Neural cell (in vitro differentiated cells): ENCODE measurements around the gene POMT1. TPM values are rescaled to one million over a fixed set of nuclear protein-coding genes. Genes with fewer than 3 reads are reported as not detected.

Experiments used
- H2AFZ ChIP-seq: fragments of 200-600, 300-800 bp; sonication (generic), shearing (Covaris generic); 2 replicates; pipeline ENCODE4 v1.6.0; 2014; ENCODE audit warnings: low read depth, mild to moderate bottlenecking, antibody characterized with exemption, low read length, moderate library complexity
- H3F3A ChIP-seq: fragments of 200-600 bp; shearing (Covaris generic); 2 replicates; pipeline ENCODE4 v1.6.1; 2016; ENCODE audit warnings: mild to moderate bottlenecking, moderate library complexity, mixed read lengths, antibody characterized with exemption, low read length; ENCODE audit not compliant: insufficient read depth, poor library complexity, severe bottlenecking
- H3K27ac ChIP-seq: fragments of 200-600, 300-800 bp; sonication (generic), shearing (Covaris generic); 2 replicates; pipeline ENCODE4 v1.5.1; 2014; ENCODE audit warnings: mild to moderate bottlenecking, low read length, moderate library complexity
- H3K27me3 ChIP-seq: fragments of 300-800, 200-600 bp; sonication (generic), shearing (Covaris generic); 2 replicates; pipeline ENCODE4 v1.6.0; 2014; ENCODE audit warnings: mild to moderate bottlenecking, low read depth, low read length, moderate library complexity; ENCODE audit not compliant: insufficient read depth
- H3K36me3 ChIP-seq: fragments of 300-800, 200-600 bp; sonication (generic), shearing (Covaris generic); 2 replicates; pipeline ENCODE4 v1.5.1; 2014; ENCODE audit warnings: mild to moderate bottlenecking, antibody characterized with exemption, low read length, moderate library complexity; ENCODE audit not compliant: insufficient read depth
- H3K4me2 ChIP-seq: fragments of 300-800, 200-600 bp; sonication (generic), shearing (Covaris generic); 2 replicates; pipeline ENCODE4 v1.6.0; 2014; ENCODE audit warnings: mild to moderate bottlenecking, low read length
- H3K4me3 ChIP-seq: fragments of 300-800, 200-600 bp; sonication (generic), shearing (Covaris generic); 2 replicates; pipeline ENCODE4 v1.5.1; 2014; ENCODE audit warnings: mild to moderate bottlenecking, low read length, moderate library complexity
- H3K79me2 ChIP-seq: fragments of 200-600 bp; shearing (Covaris generic); replicated peaks from 2 replicates; pipeline ENCODE4 v1.6.0; 2014; ENCODE audit warnings: mild to moderate bottlenecking, low read length, moderate library complexity; ENCODE audit not compliant: insufficient read depth
- H3K9ac ChIP-seq: fragments of 300-800, 200-600 bp; sonication (generic), shearing (Covaris generic); 2 replicates; pipeline ENCODE4 v1.6.1; 2016; ENCODE audit warnings: mild to moderate bottlenecking, low read length, mixed read lengths
- H3K9me2 ChIP-seq: fragments of 200-600 bp; shearing (Covaris generic); 2 replicates; pipeline ENCODE4 v1.6.1; 2016; ENCODE audit warnings: mild to moderate bottlenecking, low read length, mixed read lengths; ENCODE audit not compliant: insufficient read depth
- H3K9me3 ChIP-seq: fragments of 200-600, 300-800 bp; sonication (generic), shearing (Covaris generic); 2 replicates; pipeline ENCODE4 v1.6.1; 2016; ENCODE audit warnings: mild to moderate bottlenecking, mixed run types, low read length, moderate library complexity, mixed read lengths
- H4K20me1 ChIP-seq: fragments of 200-600 bp; shearing (Covaris generic); 2 replicates; pipeline ENCODE4 v1.6.1; 2016; ENCODE audit warnings: mild to moderate bottlenecking, mixed run types; ENCODE audit not compliant: insufficient read depth
- CTCF ChIP-seq: fragments of 450-650 bp; IDR thresholded peaks from 2 replicates; pipeline ENCODE4 v1.5.1; 2014; ENCODE audit warnings: antibody characterized with exemption, mild to moderate bottlenecking, moderate library complexity; ENCODE audit not compliant: poor library complexity, severe bottlenecking
- EP300 ChIP-seq: fragments of 450-650 bp; conservative IDR thresholded peaks from 2 replicates; pipeline ENCODE4 v1.6.1; 2014; ENCODE audit warnings: antibody characterized with exemption, mild to moderate bottlenecking, moderate library complexity; ENCODE audit not compliant: poor library complexity, severe bottlenecking
- EZH2 ChIP-seq: fragments of 200-600, 300-800 bp; shearing (Covaris generic), sonication (generic); IDR thresholded peaks from 2 replicates; pipeline ENCODE4 v1.6.1; 2014; ENCODE audit warnings: antibody characterized with exemption, low read length, borderline replicate concordance, mild to moderate bottlenecking; ENCODE audit not compliant: insufficient read depth, poor library complexity, severe bottlenecking
- MXI1 ChIP-seq: fragments of 450-650 bp; conservative IDR thresholded peaks from 2 replicates; pipeline ENCODE4 v1.6.1; 2014; ENCODE audit warnings: antibody characterized with exemption, mild to moderate bottlenecking; ENCODE audit not compliant: poor library complexity, severe bottlenecking
- POLR2AphosphoS5 ChIP-seq: IDR thresholded peaks from 2 replicates; pipeline ENCODE4 v1.6.1; 2012
- RAD21 ChIP-seq: fragments of 450-650 bp; conservative IDR thresholded peaks from 2 replicates; pipeline ENCODE4 v1.6.1; 2014; ENCODE audit warnings: antibody characterized with exemption, mild to moderate bottlenecking, moderate library complexity
- REST ChIP-seq: IDR thresholded peaks from 2 replicates; pipeline ENCODE4 v1.6.1; 2012; ENCODE audit warnings: borderline replicate concordance
- SMC3 ChIP-seq: fragments of 450-650 bp; conservative IDR thresholded peaks from 2 replicates; pipeline ENCODE4 v1.6.1; 2014; ENCODE audit warnings: antibody characterized with exemption, mild to moderate bottlenecking, moderate library complexity; ENCODE audit not compliant: poor library complexity
- TAF1 ChIP-seq: IDR thresholded peaks from 2 replicates; pipeline ENCODE4 v1.6.1; 2012; ENCODE audit warnings: low read depth
- polyA plus RNA-seq: library from polyadenylated mRNA; depleted of rRNA; stranded (reverse); fragments of >200 nt; gene quantifications from 2 replicates; pipeline ENCODE4 v1.2.3, GENCODE V29; 2014

Gene POMT1
- polyA plus RNA-seq, 1 donor from 2014 or later: 131 TPM

GRCh38 chr9:131505012-131505411 is 2.3 kb downstream of the POMT1 start:
- H3K27me3 ChIP-seq: no peaks in the 10 kb centered on the region
- H3F3A ChIP-seq: no peaks in the 10 kb centered on the region
- no peak overlapping the region for H3K27ac ChIP-seq
- H4K20me1 ChIP-seq: no peaks in the 10 kb centered on the region
- peaks cover 13% of the 10 kb centered on the region for H3K79me2 ChIP-seq
- H3K36me3 ChIP-seq: no peaks in the 10 kb centered on the region
- H3K4me3 ChIP-seq: no peak overlapping the region
- H3K4me2 ChIP-seq: no peak overlapping the region
- H3K9ac ChIP-seq: no peak overlapping the region
- no peak overlapping the region for H2AFZ ChIP-seq
- no peaks in the 10 kb centered on the region for H3K9me3 ChIP-seq
- H3K9me2 ChIP-seq: no peaks in the 10 kb centered on the region
- TF ChIP-seq TAF1: no peak
- TF ChIP-seq SMC3: no peak
- TF ChIP-seq CTCF: no peak
- TF ChIP-seq MXI1: no peak
- TF ChIP-seq EZH2: no peak
- TF ChIP-seq REST: no peak
- TF ChIP-seq EP300: no peak
- no peak for TF ChIP-seq POLR2AphosphoS5
- TF ChIP-seq RAD21: no peak

GRCh38 chr9:131511416-131511815 is 8.7 kb downstream of the POMT1 start:
- no peak overlapping the region for H3K4me3 ChIP-seq
- H3F3A ChIP-seq: no peaks in the 10 kb centered on the region
- H3K79me2 ChIP-seq: no peaks in the 10 kb centered on the region
- H3K36me3 ChIP-seq: peaks cover 4% of the 10 kb centered on the region
- no peak overlapping the region for H3K9ac ChIP-seq
- no peaks in the 10 kb centered on the region for H3K27me3 ChIP-seq
- no peak overlapping the region for H3K27ac ChIP-seq
- no peak overlapping the region for H2AFZ ChIP-seq
- no peaks in the 10 kb centered on the region for H3K9me3 ChIP-seq
- no peaks in the 10 kb centered on the region for H3K9me2 ChIP-seq
- H3K4me2 ChIP-seq: no peak overlapping the region
- TF ChIP-seq TAF1: no peak
- no peak for TF ChIP-seq POLR2AphosphoS5
- TF ChIP-seq CTCF: no peak
- no peak for TF ChIP-seq REST
- TF ChIP-seq EZH2: no peak
- no peak for TF ChIP-seq EP300
- no peak for TF ChIP-seq MXI1
- TF ChIP-seq SMC3: no peak
- TF ChIP-seq RAD21: no peak
- H4K20me1 ChIP-seq: no peaks in the 10 kb centered on the region
